Heart right ventricle (tissue), 16 donors: Measurements from ENCODE around the gene PDE6A. TPM values are rescaled to one million over a fixed set of nuclear protein-coding genes. Genes with fewer than 3 reads are reported as not detected.

ENCODE experiments used
- ATAC-seq, 8 donors: fragments of 200-7000 bp; cut with Tn5 transposase; one replicate each; pipeline ENCODE4 v1.9.1; 2020; ENCODE audit warnings: mild to moderate bottlenecking in 8 of 8, moderate library complexity in 8 of 8, moderate number of reproducible peaks in 1 of 8
- DNase-seq, 2 donors: peaks; one replicate each; pipeline ENCODE4 v3.0.0-alpha.2; 2020
- H3K27ac ChIP-seq, 10 donors: fragments of 200-600 bp; sonication (generic) in 2 of 10; one replicate each; pipeline versions ENCODE4 v1.5.0 to v1.8.0; 2020 to 2022; ENCODE audit warnings: mild to moderate bottlenecking in 3 of 10
- H3K27me3 ChIP-seq, 7 donors: fragments of 200-600 bp; one replicate each; pipeline ENCODE4 v1.8.0; 2021 to 2022; ENCODE audit warnings: mild to moderate bottlenecking in 2 of 7
- H3K36me3 ChIP-seq, 9 donors: fragments of 200-600 bp; sonication (generic) in 1 of 9; one replicate each; pipeline versions ENCODE4 v1.5.0 to v1.8.0; 2020 to 2022; ENCODE audit warnings: mild to moderate bottlenecking in 2 of 9
- H3K4me1 ChIP-seq, 9 donors: fragments of 200-600 bp; sonication (generic) in 1 of 9; one replicate each; pipeline versions ENCODE4 v1.5.0 to v1.8.0; 2020 to 2022; ENCODE audit warnings: mild to moderate bottlenecking in 4 of 9
- H3K4me3 ChIP-seq, 10 donors: fragments of 200-600 bp; sonication (generic) in 2 of 10; one replicate each; pipeline versions ENCODE4 v1.5.0 to v1.8.0; 2020 to 2022; ENCODE audit warnings: mild to moderate bottlenecking in 7 of 10, moderate library complexity in 2 of 10
- H3K9me3 ChIP-seq, 11 donors: fragments of 200-600 bp in 10 of 11; sonication (generic) in 2 of 11; one replicate each; pipeline versions ENCODE4 v1.5.0 to v1.8.0; 2013 to 2022; ENCODE audit warnings: mild to moderate bottlenecking in 2 of 11, control low read depth in 1 of 11, moderate library complexity in 1 of 11
- WGBS, 2 donors: extraction: QIAGEN DNeasy Blood & Tissue Kit; methylation state at CpG; one replicate each; pipeline ENCODE4 v1.1.7; 2013; ENCODE audit warnings: inconsistent platforms in 1 of 2; 5-methylcytosine and 5-hydroxymethylcytosine counted together
- intact Hi-C, 10 donors: fragments of 100-400 bp; cut with DNase I; formaldehyde crosslinking; loops; one replicate each; pipeline versions ENCODE4 v1.11.1 to v1.14.2; 2022
- polyA plus RNA-seq, 2 donors: library from polyadenylated mRNA; stranded (reverse); fragments of 200-250 nt; gene quantifications; one replicate each; pipeline ENCODE4 v1.2.3, GENCODE V29; 2013
- total RNA-seq, 10 donors: library from RNA; stranded (reverse); fragmentation: NEBNext Ultra II Directional in 3 of 10; extraction: Animal tissue kit (Norgen Biotek cat#: 25700) in 3 of 10; gene quantifications; one replicate each; pipeline versions ENCODE4 v1.2.1 to v1.2.4, GENCODE V29; 2021 to 2023
- TF ChIP-seq, protein P1 (sequence below), 9 donors: fragments of 200-600 bp; sonication (generic) in 2 of 9; IDR thresholded peaks; one replicate each; pipeline versions ENCODE4 v1.5.0 to v1.8.0; 2021 to 2022; ENCODE audit warnings: antibody characterized with exemption in 9 of 9, mild to moderate bottlenecking in 5 of 9, moderate library complexity in 1 of 9
- donor health status: Arrhythmogenic right ventricular cardiomyopathy.
- donor health status: ischemic (EF 13 %, LVEDD 7.1; RV severe dilation, severe dysfunction).
- donor health status: healthy with polysubstance abuse.
- donor health status: DM: no; HTN: yes; CAD: no.
- donor health status: DM: no; HTN: no; CAD: no.
- donor health status: ischemic (EF 25% LVEDD 6.9; RV normal size, moderate dysfunction).
- donor health status: ischemic (EF 25% LVEDD 5.7; RV mildly dilated, moderate dysfunction).
- donor health status: healthy.
- donor health status: DM: yes; HTN: yes; CAD: no.
- donor health status: Ischemic cardiomyopathy.
- donor health status: ischemic (EF 35%, LVEDD 5.7; RV mildly dilated, moderate dysfunction).
- donor health status: nonischemic (EF 11% LVEDD 7.7; RV severe dilation, severe dysfunction).
- donor health status: DM: yes; HTN: yes; CAD: no.
- donor health status: PGD.
- donor health status: ischemic (EF 29% LVEDD 5.4; RV normal size, mild dysfunction).
- donor health status: nonischemic (EF 23%, LVEDD 6.1; RV moderate dilation, normal function).

The PDE6A gene
- total and polyA plus RNA-seq, 12 donors: 0.06 to 0.28 (median 0.17) TPM; not detected in 5

DNA sequence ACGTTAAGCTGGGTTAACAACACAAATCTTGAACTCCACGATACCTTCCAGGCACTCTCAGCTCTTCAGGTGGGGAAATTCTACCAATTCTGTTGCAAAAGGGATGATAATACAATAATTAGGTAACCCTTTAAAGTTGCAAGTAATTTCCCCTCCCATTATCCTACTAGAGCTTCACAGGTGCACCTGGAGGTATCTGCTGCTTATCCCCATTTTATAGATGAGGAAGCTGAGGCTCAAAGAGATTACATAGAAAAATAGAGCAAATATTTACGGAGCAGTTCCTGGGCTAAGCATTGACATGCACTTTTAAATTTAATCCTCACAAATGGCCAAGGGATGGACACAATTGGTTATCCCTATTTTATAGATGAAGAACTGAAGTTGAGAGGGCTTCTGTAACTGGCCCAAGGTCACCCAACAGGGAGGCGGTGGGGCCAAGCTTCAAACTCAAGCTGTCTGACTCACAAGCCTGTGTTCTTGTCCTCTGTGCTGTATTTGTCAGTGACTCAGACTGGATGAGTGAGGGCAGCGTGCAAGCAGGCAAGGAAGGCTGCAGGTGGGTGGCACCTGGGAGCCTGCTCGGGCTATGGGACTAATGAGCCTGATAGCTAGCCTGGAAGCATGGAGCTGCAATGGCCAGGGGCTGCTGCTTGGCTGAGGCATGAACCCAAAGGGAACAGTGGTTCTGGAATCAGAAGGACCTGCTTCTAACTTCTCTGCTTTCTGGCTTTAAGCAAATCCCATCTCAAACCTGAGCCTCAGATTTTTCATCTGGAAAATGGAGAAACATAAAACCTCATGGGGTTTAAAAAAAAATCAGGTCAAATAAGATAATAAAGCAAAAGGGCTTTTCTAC lies 105.5 kb downstream of the PDE6A start:
- WGBS, 2 donors: 87 to 91% methylated on average over 6 of the region's 6 CpGs
- Histone ChIP-seq H3K27me3 (no peaks in the 10 kb centered on the region), H3K4me3 (no peak overlapping the region), H3K27ac (peak overlapping the region in 7 of 10 donors; percentile 12 to 76 (median 54)), H3K36me3 (peaks cover 0 to 98% (median 34%) of the 10 kb centered on the region in 9 donors), H3K9me3 (no peaks in the 10 kb centered on the region), H3K4me1 (peaks cover 10 to 79% (median 29%) of the 10 kb centered on the region in 9 donors)
- intact Hi-C loops: loop anchor here in 8 of 10 donors (2.0 to 10.0 kb wide), 7 partner anchors 122 to 156 kb away; partner anchors contain the start of gene SLC26A2 (in 4 of the 8)
- TF ChIP-seq, protein P1, sequence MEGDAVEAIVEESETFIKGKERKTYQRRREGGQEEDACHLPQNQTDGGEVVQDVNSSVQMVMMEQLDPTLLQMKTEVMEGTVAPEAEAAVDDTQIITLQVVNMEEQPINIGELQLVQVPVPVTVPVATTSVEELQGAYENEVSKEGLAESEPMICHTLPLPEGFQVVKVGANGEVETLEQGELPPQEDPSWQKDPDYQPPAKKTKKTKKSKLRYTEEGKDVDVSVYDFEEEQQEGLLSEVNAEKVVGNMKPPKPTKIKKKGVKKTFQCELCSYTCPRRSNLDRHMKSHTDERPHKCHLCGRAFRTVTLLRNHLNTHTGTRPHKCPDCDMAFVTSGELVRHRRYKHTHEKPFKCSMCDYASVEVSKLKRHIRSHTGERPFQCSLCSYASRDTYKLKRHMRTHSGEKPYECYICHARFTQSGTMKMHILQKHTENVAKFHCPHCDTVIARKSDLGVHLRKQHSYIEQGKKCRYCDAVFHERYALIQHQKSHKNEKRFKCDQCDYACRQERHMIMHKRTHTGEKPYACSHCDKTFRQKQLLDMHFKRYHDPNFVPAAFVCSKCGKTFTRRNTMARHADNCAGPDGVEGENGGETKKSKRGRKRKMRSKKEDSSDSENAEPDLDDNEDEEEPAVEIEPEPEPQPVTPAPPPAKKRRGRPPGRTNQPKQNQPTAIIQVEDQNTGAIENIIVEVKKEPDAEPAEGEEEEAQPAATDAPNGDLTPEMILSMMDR (IDR thresholded peaks at IDR 0.05): no peak
- DNase-seq (no peak), ATAC-seq (peak in 1 of 8 donors; percentile 50)

DNA sequence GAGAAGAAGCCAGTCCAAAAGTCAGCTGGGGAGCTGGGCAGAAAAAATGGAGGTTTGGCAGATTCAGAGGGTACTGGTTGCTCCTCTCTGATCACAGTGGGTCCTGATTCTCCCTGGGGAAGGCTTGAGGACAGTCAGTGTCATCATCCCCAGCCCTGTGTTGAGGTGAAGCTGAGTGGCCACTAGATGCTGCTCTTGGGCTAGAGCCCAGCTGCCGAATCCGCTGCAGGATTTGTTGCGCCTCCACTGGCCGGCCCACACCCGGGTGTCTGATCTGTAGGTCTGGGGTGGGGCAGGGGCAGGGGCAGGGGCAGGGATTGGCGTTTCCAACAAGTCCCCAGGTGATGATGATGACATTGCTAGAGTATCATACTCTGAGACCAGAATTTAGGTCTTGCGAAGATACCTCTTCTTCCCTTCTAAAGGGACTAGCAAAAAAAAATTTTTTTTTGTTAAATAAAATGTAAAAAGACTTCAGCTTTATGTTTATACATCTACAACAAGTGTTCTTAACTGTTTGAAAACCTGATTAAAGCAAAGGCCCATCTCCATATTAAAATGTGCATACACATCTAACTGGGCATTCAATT lies 106.8 kb downstream of the PDE6A start:
- Histone ChIP-seq H3K36me3 (peaks cover 0 to 98% (median 30%) of the 10 kb centered on the region in 9 donors), H3K9me3 (no peaks in the 10 kb centered on the region), H3K27me3 (no peaks in the 10 kb centered on the region), H3K27ac (peak overlapping the region in 2 of 10 donors; percentile 10 to 11), H3K4me1 (peaks cover 10 to 77% (median 29%) of the 10 kb centered on the region in 9 donors), H3K4me3 (no peak overlapping the region)
- ATAC-seq (peak; percentile 10 to 57 (median 48)), DNase-seq (peak; percentile 34 to 44)
- TF ChIP-seq, protein P1 (IDR thresholded peaks at IDR 0.05): peak; percentile 11 to 69 (median 58)
- intact Hi-C loops: loop anchor here in 9 of 10 donors (2.0 to 10.0 kb wide), 7 partner anchors 123 to 157 kb away; partner anchors contain the start of gene SLC26A2 (in 4 of the 9)
- WGBS, 2 donors: 36 to 38% methylated on average over 7 of the region's 7 CpGs

DNA sequence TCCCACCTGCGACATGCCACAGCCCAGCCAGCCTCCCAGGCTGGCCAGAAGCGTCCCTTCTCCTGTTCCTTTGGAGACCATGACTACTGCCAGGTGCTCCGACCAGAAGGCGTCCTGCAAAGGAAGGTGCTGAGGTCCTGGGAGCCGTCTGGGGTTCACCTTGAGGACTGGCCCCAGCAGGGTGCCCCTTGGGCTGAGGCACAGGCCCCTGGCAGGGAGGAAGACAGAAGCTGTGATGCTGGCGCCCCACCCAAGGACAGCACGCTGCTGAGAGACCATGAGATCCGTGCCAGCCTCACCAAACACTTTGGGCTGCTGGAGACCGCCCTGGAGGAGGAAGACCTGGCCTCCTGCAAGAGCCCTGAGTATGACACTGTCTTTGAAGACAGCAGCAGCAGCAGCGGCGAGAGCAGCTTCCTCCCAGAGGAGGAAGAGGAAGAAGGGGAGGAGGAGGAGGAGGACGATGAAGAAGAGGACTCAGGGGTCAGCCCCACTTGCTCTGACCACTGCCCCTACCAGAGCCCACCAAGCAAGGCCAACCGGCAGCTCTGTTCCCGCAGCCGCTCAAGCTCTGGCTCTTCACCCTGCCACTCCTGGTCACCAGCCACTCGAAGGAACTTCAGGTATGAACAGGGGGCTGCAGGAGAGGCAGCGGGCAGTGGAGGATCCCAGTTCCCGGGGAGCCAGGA lies 108.0 kb downstream of the PDE6A start:
- WGBS, 2 donors: 83 to 88% methylated on average over 18 of the region's 18 CpGs
- peaks cover 0 to 98% (median 30%) of the 10 kb centered on the region in 9 donors for H3K36me3 ChIP-seq
- H3K4me1 ChIP-seq: peaks cover 10 to 67% (median 28%) of the 10 kb centered on the region in 9 donors

More for the DNA sequence above, 108.0 kb downstream of the PDE6A start:
- intact Hi-C loops: loop anchor here in 8 of 10 donors (2.0 to 10.0 kb wide), 6 partner anchors 126 to 158 kb away; partner anchors contain the start of gene SLC26A2 (in 3 of the 8)
- TF ChIP-seq, protein P1 (IDR thresholded peaks at IDR 0.05): no peak
- ATAC-seq (no peak), DNase-seq (no peak)
- Histone ChIP-seq H3K27me3 (no peaks in the 10 kb centered on the region), H3K4me3 (no peak overlapping the region), H3K9me3 (no peaks in the 10 kb centered on the region), H3K27ac (peak overlapping the region in 1 of 10 donors; percentile 11)
